Mesenchymal stem cell (in vitro differentiated cells and primary cell): ENCODE measurements around the gene MAOB.

Experiments
- DNase-seq: peaks from one replicate; pipeline ENCODE4 v3.0.0-alpha.2; 2013
- H2AFZ ChIP-seq: one replicate; pipeline ENCODE4 v1.6.1; 2013; ENCODE audit warnings: low read depth, mild to moderate bottlenecking, control low read depth, inconsistent platforms, low read length, moderate library complexity
- H2AK5ac ChIP-seq: 2 replicates; pipeline ENCODE4 v1.6.1; 2013; ENCODE audit warnings: low read length, moderate library complexity, mild to moderate bottlenecking, inconsistent platforms; ENCODE audit not compliant: severe bottlenecking
- H2BK120ac ChIP-seq: one replicate; pipeline ENCODE4 v1.6.1; 2013; ENCODE audit warnings: low read depth, mild to moderate bottlenecking, inconsistent platforms, low read length, moderate library complexity
- H2BK12ac ChIP-seq, 2 experiments: one replicate each; pipeline ENCODE4 v1.6.1; 2013; ENCODE audit warnings: inconsistent platforms in 2 of 2, low read length in 2 of 2, mild to moderate bottlenecking in 2 of 2, moderate library complexity in 2 of 2, control low read depth in 1 of 2
- H2BK15ac ChIP-seq: one replicate; pipeline ENCODE4 v1.6.1; 2013; ENCODE audit warnings: mild to moderate bottlenecking, low read depth, inconsistent platforms; ENCODE audit not compliant: poor library complexity, severe bottlenecking
- H2BK5ac ChIP-seq: 2 replicates; pipeline ENCODE4 v1.6.1; 2013; ENCODE audit warnings: low read depth, mild to moderate bottlenecking, low read length, control low read depth, inconsistent platforms; ENCODE audit not compliant: poor library complexity, severe bottlenecking
- H3K14ac ChIP-seq, 2 experiments: one replicate each; pipeline ENCODE4 v1.6.1; 2013; ENCODE audit warnings: inconsistent platforms in 2 of 2, low read length in 2 of 2, control low read depth in 1 of 2, mild to moderate bottlenecking in 1 of 2, moderate library complexity in 1 of 2
- H3K18ac ChIP-seq, 2 experiments: one replicate each; pipeline ENCODE4 v1.6.1; 2013; ENCODE audit warnings: inconsistent platforms in 2 of 2, low read length in 2 of 2, control low read depth in 1 of 2, low read depth in 1 of 2, mild to moderate bottlenecking in 1 of 2
- H3K23ac ChIP-seq, 2 experiments: one replicate each; pipeline ENCODE4 v1.6.1; 2013; ENCODE audit warnings: inconsistent platforms in 2 of 2, low read length in 2 of 2, mild to moderate bottlenecking in 2 of 2, moderate library complexity in 2 of 2, control low read depth in 1 of 2
- H3K27ac ChIP-seq: 2 replicates; pipeline ENCODE4 v1.5.1; 2013; ENCODE audit warnings: mild to moderate bottlenecking, moderate library complexity, low read length, control low read depth, inconsistent platforms; ENCODE audit not compliant: poor library complexity, severe bottlenecking
- H3K27me3 ChIP-seq, 2 experiments: 2 replicates each; pipeline versions ENCODE4 v1.6.1 to v1.7.0; 2013; ENCODE audit warnings: low read length in 2 of 2, mild to moderate bottlenecking in 2 of 2, moderate library complexity in 2 of 2, control low read depth in 1 of 2, inconsistent platforms in 1 of 2; ENCODE audit not compliant: control insufficient read depth in 1 of 2, insufficient read depth in 1 of 2
- H3K36me3 ChIP-seq, 2 experiments: 2 replicates each; pipeline versions ENCODE4 v1.6.1 to v1.7.0; 2013; ENCODE audit warnings: low read length in 2 of 2, control low read depth in 1 of 2, inconsistent platforms in 1 of 2, low read depth in 1 of 2, mild to moderate bottlenecking in 1 of 2; ENCODE audit not compliant: insufficient read depth in 2 of 2, control insufficient read depth in 1 of 2
- H3K4ac ChIP-seq, 2 experiments: one replicate each; pipeline ENCODE4 v1.6.1; 2013; ENCODE audit warnings: inconsistent platforms in 2 of 2, low read length in 2 of 2, mild to moderate bottlenecking in 2 of 2, moderate library complexity in 2 of 2, control low read depth in 1 of 2, low read depth in 1 of 2
- H3K4me1 ChIP-seq: 2 replicates; pipeline ENCODE4 v1.6.1; 2013; ENCODE audit warnings: low read depth, low read length, control low read depth; ENCODE audit not compliant: control insufficient read depth, insufficient read depth
- H3K4me2 ChIP-seq: 2 replicates; pipeline ENCODE4 v1.6.1; 2013; ENCODE audit warnings: low read length, mild to moderate bottlenecking, inconsistent platforms; ENCODE audit not compliant: poor library complexity, severe bottlenecking
- H3K4me3 ChIP-seq, 2 experiments: 2 replicates each; pipeline versions ENCODE4 v1.5.1 to v1.7.0; 2013; ENCODE audit warnings: low read length in 2 of 2, mild to moderate bottlenecking in 2 of 2, control low read depth in 1 of 2, low read depth in 1 of 2; ENCODE audit not compliant: insufficient read depth in 1 of 2
- H3K79me1 ChIP-seq: replicated peaks from 2 replicates; pipeline ENCODE4 v1.6.1; 2013; ENCODE audit warnings: mild to moderate bottlenecking, control low read depth, low read length, inconsistent platforms; ENCODE audit not compliant: poor library complexity, severe bottlenecking
- H3K9ac ChIP-seq: 2 replicates; pipeline ENCODE4 v1.7.0; 2013; ENCODE audit warnings: mild to moderate bottlenecking, low read length, moderate library complexity
- H3K9me3 ChIP-seq: 2 replicates; pipeline ENCODE4 v1.7.0; 2013; ENCODE audit warnings: mild to moderate bottlenecking, low read length; ENCODE audit not compliant: control insufficient read depth
- H4K8ac ChIP-seq: one replicate; pipeline ENCODE4 v1.6.1; 2013; ENCODE audit warnings: inconsistent platforms, mild to moderate bottlenecking, low read length, moderate library complexity
- H4K91ac ChIP-seq: one replicate; pipeline ENCODE4 v1.6.1; 2013; ENCODE audit warnings: mild to moderate bottlenecking, low read length, inconsistent platforms
- WGBS: methylation state at CpG from one replicate; pipeline ENCODE4 v1.1.7; 2013; ENCODE audit warnings: mixed read lengths; 5-methylcytosine and 5-hydroxymethylcytosine counted together

MAOB gene

GRCh38 chrX:43868791-43869190, 13.5 kb downstream of the MAOB start:
- no peak overlapping the region for H2AFZ ChIP-seq
- H3K9ac ChIP-seq: no peak overlapping the region
- H3K18ac ChIP-seq: no peak overlapping the region
- H3K4me1 ChIP-seq: peaks cover 4% of the 10 kb centered on the region
- no peak overlapping the region for H2BK5ac ChIP-seq
- no CpG with 5 or more reads among the region's 6 CpGs for WGBS
- no peak overlapping the region for H3K14ac ChIP-seq
- no peak overlapping the region for H3K23ac ChIP-seq
- H2AK5ac ChIP-seq: no peak overlapping the region
- no peak overlapping the region for H3K4ac ChIP-seq
- peak overlapping the region; percentile 61 for H3K27ac ChIP-seq
- H2BK120ac ChIP-seq: no peak overlapping the region
- H2BK15ac ChIP-seq: no peak overlapping the region
- no peak overlapping the region for H4K8ac ChIP-seq
- no peak overlapping the region for H2BK12ac ChIP-seq
- H4K91ac ChIP-seq: no peak overlapping the region
- no peaks in the 10 kb centered on the region for H3K79me1 ChIP-seq
- H3K27me3 ChIP-seq: peaks cover 0 to 12% of the 10 kb centered on the region in 2 experiments
- no peak overlapping the region for H3K4me3 ChIP-seq
- no peaks in the 10 kb centered on the region for H3K36me3 ChIP-seq
- H3K4me2 ChIP-seq: no peak overlapping the region
- no peaks in the 10 kb centered on the region for H3K9me3 ChIP-seq
- DNase-seq: no peak

- H4K91ac ChIP-seq: no peak overlapping the region
- H3K9ac ChIP-seq: no peak overlapping the region
- H3K4me1 ChIP-seq: peaks cover 4% of the 10 kb centered on the region
- no peak overlapping the region for H3K4ac ChIP-seq
- H3K36me3 ChIP-seq: no peaks in the 10 kb centered on the region
- H3K4me2 ChIP-seq: no peak overlapping the region
- H4K8ac ChIP-seq: no peak overlapping the region
- no peak overlapping the region for H2BK12ac ChIP-seq
- no peak overlapping the region for H3K4me3 ChIP-seq
- DNase-seq: no peak
- no peak overlapping the region for H3K14ac ChIP-seq
- 100% methylated on average over 2 of the region's 4 CpGs for WGBS
- no peak overlapping the region for H2AFZ ChIP-seq
- no peak overlapping the region for H3K27ac ChIP-seq
- no peak overlapping the region for H2AK5ac ChIP-seq
- peaks cover 0 to 12% of the 10 kb centered on the region in 2 experiments for H3K27me3 ChIP-seq
- no peak overlapping the region for H2BK120ac ChIP-seq
- no peak overlapping the region for H2BK15ac ChIP-seq
- H3K18ac ChIP-seq: no peak overlapping the region
- H3K23ac ChIP-seq: no peak overlapping the region
- H3K9me3 ChIP-seq: no peaks in the 10 kb centered on the region
- H3K79me1 ChIP-seq: no peaks in the 10 kb centered on the region
- H2BK5ac ChIP-seq: no peak overlapping the region
Observed at GRCh38 chrX:43866423-43866822, 15.8 kb downstream of the MAOB start.

- no peak overlapping the region for H3K9ac ChIP-seq
- H3K27me3 ChIP-seq: peaks cover 0 to 12% of the 10 kb centered on the region in 2 experiments
- H3K4me3 ChIP-seq: no peak overlapping the region
- no peak overlapping the region for H3K4me2 ChIP-seq
- peaks cover 2% of the 10 kb centered on the region for H3K4me1 ChIP-seq
- no peak overlapping the region for H2AFZ ChIP-seq
- H3K14ac ChIP-seq: no peak overlapping the region
- no peak overlapping the region for H2BK15ac ChIP-seq
- no peak overlapping the region for H4K8ac ChIP-seq
- no peak overlapping the region for H2BK120ac ChIP-seq
- no peak overlapping the region for H3K23ac ChIP-seq
- no peak overlapping the region for H3K4ac ChIP-seq
- H4K91ac ChIP-seq: no peak overlapping the region
- H3K79me1 ChIP-seq: no peaks in the 10 kb centered on the region
- 83% methylated on average over 5 of the region's 5 CpGs for WGBS
- DNase-seq: no peak
- no peak overlapping the region for H3K27ac ChIP-seq
- H3K18ac ChIP-seq: no peak overlapping the region
- peak overlapping the region; percentile 65 for H2AK5ac ChIP-seq
- H3K9me3 ChIP-seq: no peaks in the 10 kb centered on the region
- H2BK12ac ChIP-seq: no peak overlapping the region
- no peaks in the 10 kb centered on the region for H3K36me3 ChIP-seq
- no peak overlapping the region for H2BK5ac ChIP-seq
Observed at GRCh38 chrX:43865791-43866190, 16.5 kb downstream of the MAOB start.

GRCh38 chrX:43862434-43862833, 19.8 kb downstream of the MAOB start:
- H3K4me2 ChIP-seq: no peak overlapping the region
- H3K4me1 ChIP-seq: no peaks in the 10 kb centered on the region
- H3K27me3 ChIP-seq: peaks cover 0 to 15% of the 10 kb centered on the region in 2 experiments
- H2BK120ac ChIP-seq: no peak overlapping the region
- no peaks in the 10 kb centered on the region for H3K36me3 ChIP-seq
- no peak overlapping the region for H3K27ac ChIP-seq
- no peak overlapping the region for H2BK5ac ChIP-seq
- H3K14ac ChIP-seq: no peak overlapping the region
- no peak overlapping the region for H2AFZ ChIP-seq
- no peak overlapping the region for H2AK5ac ChIP-seq
- H3K23ac ChIP-seq: no peak overlapping the region
- 93% methylated on average over 1 of the region's 1 CpG for WGBS
- no peak overlapping the region for H2BK12ac ChIP-seq
- DNase-seq: no peak
- H4K8ac ChIP-seq: no peak overlapping the region
- H3K9me3 ChIP-seq: no peaks in the 10 kb centered on the region
- no peak overlapping the region for H4K91ac ChIP-seq
- H3K4me3 ChIP-seq: no peak overlapping the region
- H3K18ac ChIP-seq: no peak overlapping the region
- no peak overlapping the region for H3K9ac ChIP-seq
- H3K4ac ChIP-seq: no peak overlapping the region
- H3K79me1 ChIP-seq: no peaks in the 10 kb centered on the region
- H2BK15ac ChIP-seq: no peak overlapping the region
